ENCODE data around the gene OTOG.

DNA sequence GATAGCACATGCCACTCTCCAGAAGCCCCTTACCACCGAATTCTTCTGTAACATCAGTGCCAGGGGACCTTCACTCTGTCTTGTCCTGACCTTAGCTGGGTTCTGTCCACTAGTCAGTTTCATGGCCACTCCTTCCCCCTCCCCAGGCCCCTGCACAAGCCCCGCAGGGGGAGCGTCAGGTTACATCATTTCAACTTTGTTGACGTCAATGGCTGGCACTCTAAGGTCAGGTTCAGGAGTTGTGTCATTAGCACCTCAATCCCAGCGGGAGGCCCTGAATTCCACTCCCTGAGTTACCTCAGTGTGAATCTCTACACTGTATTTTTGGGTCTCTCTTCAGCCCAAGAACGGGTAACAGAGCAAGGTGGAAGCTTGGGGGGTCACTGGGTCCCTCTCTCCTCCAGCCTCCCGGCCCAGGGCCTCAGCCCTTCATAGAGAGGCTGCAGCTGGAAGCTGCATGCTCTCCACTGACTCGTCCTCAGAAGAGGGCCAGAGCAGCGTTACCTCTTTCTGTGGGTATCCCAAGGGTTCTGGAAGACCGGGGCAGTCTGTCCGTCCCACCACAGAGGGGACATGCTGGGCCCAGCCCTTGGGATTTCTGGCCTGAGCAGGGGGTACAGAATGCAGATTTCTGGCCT is 13.2 kb upstream of the OTOG start:
- TF ChIP-seq FOXP2 (optimal IDR thresholded peaks at IDR 0.05; ENCODE audit: control extremely low read depth, extremely low read length, insufficient read depth) (no peak), EZH2 (IDR thresholded peaks at IDR 0.05) (no peak)
